Measurements from ENCODE around the gene MAPK10.
"Not testable (repeated sequence)": the region's sequence is repeated elsewhere in the genome, so short reads cannot be mapped to it uniquely, and the experiment has no call there.

The MAPK10 gene

DNA sequence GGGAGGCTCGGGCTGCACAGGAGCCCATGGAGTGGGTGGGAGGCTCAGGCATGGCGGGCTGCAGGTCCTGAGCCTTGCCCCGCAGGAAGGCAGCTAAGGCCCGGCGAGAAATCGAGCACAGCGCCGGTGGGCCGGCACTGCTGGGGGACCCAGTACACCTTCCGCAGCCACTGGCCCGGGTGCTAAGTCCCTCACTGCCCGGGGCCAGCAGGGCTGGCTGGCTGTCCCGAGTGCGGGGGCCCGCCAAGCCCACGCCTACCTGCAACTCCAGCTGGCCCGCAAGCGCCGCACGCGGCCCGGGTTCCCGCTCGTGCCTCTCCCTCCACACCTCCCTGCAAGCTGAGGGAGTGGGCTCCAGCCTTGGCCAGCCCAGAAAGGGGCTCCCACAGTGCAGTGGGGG, 338.2 kb downstream of the MAPK10 start:
- not testable (repeated sequence) for DNase-seq

- DNase-seq: no peak
Observed at GRCh38 chr4:86019906-86020305, 339.9 kb downstream of the MAPK10 start.

GRCh38 chr4:86019362-86019761, 340.5 kb downstream of the MAPK10 start:
- DNase-seq: no peak

DNA sequence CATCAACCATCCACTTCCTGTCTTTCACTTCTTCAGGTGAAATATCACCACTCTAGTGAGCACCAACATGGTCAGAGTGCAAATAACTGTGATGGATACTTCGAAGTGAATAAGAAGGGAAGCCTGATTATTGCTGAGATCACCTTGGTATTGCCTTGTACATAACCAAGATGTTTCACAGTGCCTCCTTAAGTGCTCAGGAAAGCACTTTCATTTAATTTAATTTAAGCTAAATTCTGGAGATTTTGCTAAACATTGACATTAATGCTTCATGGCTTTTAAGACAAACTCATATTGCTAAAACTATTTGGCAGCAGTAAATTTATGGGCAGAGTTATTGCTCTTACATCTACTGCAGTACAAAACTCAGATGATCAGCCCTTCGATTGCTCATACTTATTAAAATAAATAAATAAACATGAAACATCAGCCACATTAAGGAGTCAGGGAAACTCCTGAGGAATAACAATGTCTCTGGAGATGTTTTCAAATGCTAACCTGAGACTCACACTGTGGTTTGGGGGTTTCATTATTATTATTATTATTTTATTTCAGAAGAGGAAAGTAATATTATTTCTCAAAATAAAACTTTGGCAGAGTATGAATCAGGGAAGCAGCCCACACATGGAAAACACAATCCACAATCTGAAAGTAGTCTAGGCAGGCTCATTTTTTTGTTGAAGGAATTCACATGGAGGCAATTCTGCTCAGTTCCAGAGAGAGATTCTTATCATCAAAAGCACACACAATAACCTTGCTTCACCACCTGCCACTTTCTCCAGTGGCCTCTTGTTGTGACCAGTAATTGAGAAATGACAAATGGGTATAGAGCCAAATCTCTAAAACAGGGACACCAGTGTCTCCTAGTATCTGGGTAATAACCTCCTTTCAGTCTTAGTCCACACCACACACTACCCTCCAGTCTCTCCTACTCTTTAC, 344.2 kb downstream of the MAPK10 start:
- DNase-seq: no peak

GRCh38 chr4:86014599-86014998, 345.3 kb downstream of the MAPK10 start:
- no peak for DNase-seq

DNA sequence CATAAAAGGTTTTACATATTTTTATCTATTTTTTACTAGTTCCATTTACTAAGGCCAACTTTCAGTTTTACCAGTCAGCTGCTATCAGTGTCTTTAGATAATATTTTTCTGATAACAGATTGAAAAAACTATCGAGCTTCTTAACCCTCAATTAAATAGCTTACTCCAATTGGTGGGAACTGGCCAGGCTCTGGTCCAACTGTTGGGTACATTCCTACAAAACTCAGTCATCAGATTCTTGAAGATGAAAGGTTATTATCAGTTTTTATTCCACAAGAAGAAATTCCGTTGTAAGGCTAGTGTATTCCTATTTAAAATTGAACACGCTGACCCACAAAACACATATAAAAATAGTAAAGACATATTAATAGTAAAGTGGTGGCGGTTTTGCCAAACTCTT, 346.2 kb downstream of the MAPK10 start:
- no peak for DNase-seq

DNA sequence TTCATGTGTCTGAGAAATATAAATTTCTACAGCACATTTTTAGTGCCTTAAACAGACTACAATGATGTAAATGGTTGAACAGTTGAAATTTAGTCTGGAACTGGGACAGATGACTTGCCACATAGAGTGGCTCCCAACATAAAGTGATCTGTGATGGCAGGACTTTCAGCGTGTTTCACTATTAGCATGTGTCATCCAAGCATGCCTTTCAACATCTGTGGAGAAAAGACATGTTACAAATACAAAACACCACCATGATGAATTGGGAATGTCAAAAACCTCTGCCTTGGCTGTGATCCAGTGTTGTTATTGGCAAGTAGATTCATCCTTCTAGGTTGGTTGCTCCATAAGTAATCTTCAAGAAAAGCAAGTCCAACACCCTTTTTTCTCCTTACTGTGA, 348.7 kb downstream of the MAPK10 start:
- DNase-seq: no peak

- DNase-seq: no peak
Observed at GRCh38 chr4:86007042-86007441, 352.8 kb downstream of the MAPK10 start.

- no peak for DNase-seq
Observed at GRCh38 chr4:86006057-86006456, 353.8 kb downstream of the MAPK10 start.

GRCh38 chr4:86004030-86004429, 355.8 kb downstream of the MAPK10 start:
- no peak for DNase-seq

DNA sequence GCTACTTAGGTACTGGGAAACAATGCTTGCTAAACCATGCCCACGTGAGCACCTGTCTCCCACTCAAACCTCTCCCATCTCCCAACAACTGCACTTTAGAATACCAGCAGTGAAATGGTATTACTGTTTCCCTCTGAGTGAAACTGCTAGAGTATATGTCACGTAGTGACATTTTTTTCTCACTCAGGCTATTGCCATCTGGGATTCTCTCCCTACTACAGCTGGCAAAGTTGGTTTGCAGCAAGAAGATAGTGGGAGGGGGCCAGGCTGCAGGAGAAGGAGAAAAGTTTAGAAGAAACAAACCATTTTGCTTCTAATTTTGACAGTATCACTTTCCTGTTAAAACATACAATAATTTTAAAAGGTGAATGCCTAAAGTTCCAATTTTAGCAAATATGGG, 358.3 kb downstream of the MAPK10 start:
- DNase-seq: no peak

GRCh38 chr4:85995361-85995760, 364.5 kb downstream of the MAPK10 start:
- no peak for DNase-seq

GRCh38 chr4:85994576-85994975, 365.3 kb downstream of the MAPK10 start:
- DNase-seq: no peak

- DNase-seq: no peak
Observed at GRCh38 chr4:85993641-85994040, 366.2 kb downstream of the MAPK10 start.

- no peak for DNase-seq
Observed at GRCh38 chr4:85986266-85986665, 373.6 kb downstream of the MAPK10 start.

DNA sequence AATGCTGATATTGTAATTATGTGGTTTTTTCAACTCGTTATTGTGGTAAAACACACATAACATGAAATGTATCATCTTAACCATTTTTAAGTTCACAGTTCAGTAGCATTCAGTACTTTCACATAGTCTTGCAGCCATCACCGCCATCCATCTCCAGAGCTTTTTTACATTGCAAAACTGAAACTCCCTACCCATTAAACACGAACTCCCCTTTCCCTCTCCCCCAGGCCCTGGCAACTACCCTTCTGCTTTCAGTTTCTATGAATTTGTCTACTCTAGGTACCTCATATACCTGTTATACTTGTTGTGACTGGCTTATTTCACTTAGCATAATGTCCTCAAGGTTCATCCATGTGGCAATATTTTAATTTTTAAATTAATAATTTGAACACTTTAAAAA, 380.6 kb downstream of the MAPK10 start:
- DNase-seq: no peak

DNA sequence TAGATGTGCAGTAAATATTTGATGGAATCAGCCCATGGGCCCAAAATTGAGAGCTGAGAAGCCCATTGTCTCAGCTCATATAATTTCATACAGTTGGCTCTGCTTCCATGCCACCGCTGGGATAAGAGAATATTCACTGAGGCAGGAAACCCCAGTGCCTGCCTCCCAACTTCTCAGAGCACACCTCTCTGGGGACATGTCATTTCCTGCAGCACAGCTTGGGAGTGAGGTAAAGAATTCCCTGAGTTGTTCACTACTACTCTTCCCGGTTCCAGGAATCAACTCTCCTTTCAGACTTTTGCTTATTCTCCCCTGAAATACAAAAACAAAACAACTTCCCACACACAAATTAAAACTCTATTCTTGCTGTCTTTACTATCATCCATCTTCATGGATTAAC, 389.3 kb downstream of the MAPK10 start:
- DNase-seq: no peak

DNA sequence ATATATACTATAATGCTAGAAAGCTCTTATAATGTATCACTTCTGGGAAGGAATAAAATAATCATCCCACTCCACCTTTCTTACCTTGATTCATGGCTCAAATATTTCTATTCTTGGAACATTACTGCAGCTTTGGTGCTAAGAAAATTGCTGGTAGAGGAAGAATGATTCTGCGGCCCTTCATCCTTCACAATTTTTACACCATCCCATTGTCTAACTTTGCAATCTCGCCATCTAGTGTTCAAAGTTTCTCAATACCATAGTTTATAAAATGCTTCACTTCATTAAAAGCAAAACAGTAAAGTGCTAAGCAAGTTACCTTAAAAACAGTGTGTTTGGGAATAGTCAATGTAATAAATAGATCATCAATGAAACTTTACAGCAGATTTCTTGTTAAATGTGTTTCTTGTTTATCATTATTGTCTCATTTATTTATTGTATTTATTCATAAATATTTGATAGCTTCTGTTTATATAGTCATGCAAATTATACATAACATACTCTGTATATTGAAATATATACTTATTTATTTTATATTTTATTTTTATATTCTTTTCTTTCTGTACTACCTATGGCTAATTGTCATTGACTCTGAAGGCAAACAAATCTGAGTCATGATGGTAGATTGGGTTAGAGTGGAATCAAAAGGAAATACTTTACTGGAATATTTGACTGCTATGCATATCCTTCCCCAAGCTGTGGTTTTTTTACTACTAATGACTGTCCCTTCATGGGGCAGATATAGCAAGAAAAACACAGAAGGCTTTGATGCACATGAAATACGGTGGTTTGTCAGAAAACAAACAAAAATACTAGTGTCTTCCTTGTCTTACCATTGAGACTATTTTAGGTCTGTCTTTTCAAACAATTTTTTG, 390.7 kb downstream of the MAPK10 start:
- no peak for DNase-seq

GRCh38 chr4:85967872-85968271, 392.0 kb downstream of the MAPK10 start:
- DNase-seq: no peak

DNA sequence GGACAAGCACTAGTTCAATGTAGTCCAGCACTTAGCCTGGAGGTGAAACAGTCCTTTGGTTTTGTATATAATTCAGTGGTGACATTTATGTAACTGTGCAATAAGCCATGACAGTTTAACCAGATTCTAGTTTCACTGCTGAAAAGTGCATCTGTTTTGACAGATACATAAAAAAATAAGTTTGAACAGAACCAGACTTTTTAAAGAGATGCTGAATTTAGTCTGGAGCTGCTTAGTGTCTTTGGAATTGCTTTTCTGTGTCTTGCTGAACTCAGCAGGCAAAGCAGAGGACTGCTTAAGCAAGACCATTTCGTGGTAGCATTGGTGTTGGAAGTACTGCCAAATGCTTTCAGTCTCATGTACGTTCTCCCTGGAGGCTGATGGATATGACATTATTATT, 393.5 kb downstream of the MAPK10 start:
- DNase-seq: no peak

GRCh38 chr4:85965529-85965928, 394.3 kb downstream of the MAPK10 start:
- no peak for DNase-seq

DNA sequence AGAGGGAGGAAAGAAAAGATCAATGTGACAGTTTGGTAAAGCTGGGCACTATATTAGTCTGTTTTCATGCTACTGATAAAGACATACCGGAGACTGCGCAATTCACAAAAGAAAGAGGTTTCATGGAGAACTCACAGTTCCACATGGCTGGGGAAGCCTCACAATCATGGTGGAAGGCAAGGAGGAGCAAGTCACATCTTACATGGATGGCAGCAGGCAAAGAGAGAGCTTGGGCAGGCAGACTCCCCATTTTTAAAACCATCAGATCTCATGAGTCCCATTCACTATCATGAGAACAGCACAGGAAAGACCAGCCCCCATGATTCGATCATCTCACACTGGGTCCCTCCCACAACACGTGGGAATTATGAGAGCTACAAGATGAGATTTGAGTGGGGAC, 394.8 kb downstream of the MAPK10 start:
- DNase-seq: not testable (repeated sequence)

GRCh38 chr4:85964298-85964697, 395.6 kb downstream of the MAPK10 start:
- DNase-seq: no peak

- DNase-seq: no peak
Observed at GRCh38 chr4:85963231-85963630, 396.6 kb downstream of the MAPK10 start.

All from CD4-positive, alpha-beta T cell treated with Interleukin-6 for 4 hours (primary cell).